ENCODE results near the gene HSD17B2. TPM values are rescaled to one million over a fixed set of nuclear protein-coding genes. Genes with fewer than 3 reads are reported as not detected.

HSD17B2 gene
- polyA plus RNA-seq, 3 donors: not detected

DNA sequence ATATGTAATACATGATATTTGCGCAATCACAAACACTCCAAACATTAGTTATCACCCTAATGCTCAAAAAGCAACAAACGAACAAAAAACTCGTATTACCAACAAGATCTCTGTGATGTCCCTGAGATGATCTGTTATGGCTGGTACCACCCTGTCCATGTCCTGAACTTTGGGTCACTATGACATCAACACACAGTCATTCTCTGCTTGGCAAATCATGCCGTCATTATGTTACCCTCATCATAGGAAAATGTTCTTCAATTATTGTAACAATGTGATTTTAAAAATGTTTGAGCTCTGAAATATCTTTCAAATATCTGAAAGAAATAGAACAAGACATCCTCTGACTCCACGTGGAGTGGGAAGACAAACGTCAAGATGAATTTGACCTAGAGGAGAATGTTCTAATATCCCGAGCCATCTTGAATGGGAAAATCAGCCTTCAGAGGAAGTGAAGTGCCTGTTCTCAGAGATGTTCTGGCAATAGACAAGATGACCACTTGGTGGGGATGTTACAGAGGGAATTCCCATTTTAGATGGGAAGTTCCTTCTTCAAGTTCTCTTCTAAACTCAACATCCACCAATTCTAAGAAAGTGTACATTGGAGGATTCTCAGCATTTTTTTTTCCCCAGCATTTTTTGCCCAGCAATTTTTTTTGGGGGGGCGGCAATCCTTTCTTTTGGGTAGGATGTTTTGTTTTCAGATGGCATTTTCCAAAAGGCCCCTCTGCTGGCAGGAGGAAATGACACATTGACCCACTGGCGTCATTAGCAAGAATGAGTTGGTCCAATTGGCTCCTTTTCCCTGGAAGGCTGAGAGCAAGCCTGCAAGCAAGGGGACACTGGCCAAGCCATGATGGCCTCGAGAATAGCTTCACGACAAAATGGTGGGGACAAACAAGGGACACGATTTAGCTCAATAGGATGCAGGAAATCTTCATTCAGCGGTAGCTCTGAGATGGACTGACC, 3.7 kb upstream of the HSD17B2 start:
- H3K4me3 Mint-ChIP-seq: no peak overlapping the region
- Histone ChIP-seq H3K4me3 (replicated peaks in 1 of 3; ENCODE audit: low read depth in 2 of 3, low read length in 3 of 3) (no peak overlapping the region), H4K20me1 (ENCODE audit: insufficient read depth, low read length) (no peaks in the 10 kb centered on the region), H3K79me2 (ENCODE audit: insufficient read depth, low read length) (no peaks in the 10 kb centered on the region), H3K9me3 (replicated peaks in 1 of 2; ENCODE audit: control insufficient read depth in 1 of 2, insufficient read depth in 1 of 2, low read length in 2 of 2) (no peaks in the 10 kb centered on the region), H3K27ac (ENCODE audit: low read depth in 1 of 2, low read length in 2 of 2) (no peak overlapping the region), H3K4me1 (ENCODE audit: control insufficient read depth in 1 of 2, insufficient read depth in 2 of 2, low read length in 2 of 2) (no peaks in the 10 kb centered on the region), H2AFZ (ENCODE audit: insufficient read depth, low read depth, low read length, poor library complexity, severe bottlenecking) (no peak overlapping the region), H3K9ac (ENCODE audit: insufficient read depth, low read length, poor library complexity, severe bottlenecking) (no peak overlapping the region), H3K36me3 (replicated peaks in 1 of 2; ENCODE audit: control insufficient read depth in 1 of 2, insufficient read depth in 2 of 2, low read length in 2 of 2) (no peaks in the 10 kb centered on the region), H3K27me3 (ENCODE audit: control insufficient read depth in 2 of 2, insufficient read depth in 2 of 2, low read length in 2 of 2) (no peaks in the 10 kb centered on the region), H3K4me2 (replicated peaks; ENCODE audit: extremely low read depth, low read length, poor library complexity, severe bottlenecking) (no peak overlapping the region)
- H3K27me3 Mint-ChIP-seq (ENCODE audit: low read depth in 3 of 3): peaks cover 0 to 10% (median 2%) of the 10 kb centered on the region in 3 donors
- peak; percentile 65 for TF ChIP-seq CTCF (IDR thresholded peaks at IDR 0.05)
- H3K4me1 Mint-ChIP-seq: no peaks in the 10 kb centered on the region
- 84% methylated on average over 6 of the region's 13 CpGs for WGBS (ENCODE audit: insufficient coverage)
- no peaks in the 10 kb centered on the region for H3K9me3 Mint-ChIP-seq
- no peak overlapping the region for H3K27ac Mint-ChIP-seq
- peak; percentile 23 to 63 (median 57) for DNase-seq
- H3K36me3 Mint-ChIP-seq: no peaks in the 10 kb centered on the region
- intact Hi-C loops (cut with micrococcal nuclease): loop anchor here (5.0 kb wide), 1 partner anchor 201 kb away; no protein-coding TSS in a partner anchor

DNA sequence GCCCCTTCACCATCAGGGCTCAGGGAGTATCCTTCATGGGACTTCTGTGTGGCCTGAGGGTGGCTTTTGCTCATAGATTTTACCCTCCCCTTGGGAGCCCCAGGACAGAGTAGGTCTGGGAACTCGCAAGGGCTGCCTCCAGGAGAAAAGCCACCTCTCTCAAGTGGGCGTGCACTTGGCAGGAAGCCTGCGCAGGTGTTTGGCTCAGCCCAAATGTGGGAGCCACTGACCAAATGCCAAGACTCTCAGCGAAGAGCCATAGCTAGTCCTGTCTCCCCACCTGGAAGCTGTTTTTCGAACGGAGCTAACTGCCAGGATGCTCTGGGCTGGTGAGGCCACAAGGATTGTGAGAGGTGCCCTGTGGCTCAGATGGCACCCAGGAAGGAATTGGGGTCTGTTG, 2.0 kb upstream of the HSD17B2 start:
- intact Hi-C loops (cut with micrococcal nuclease): loop anchor here (5.0 kb wide), 1 partner anchor 199 kb away; no protein-coding TSS in a partner anchor

More for the DNA sequence above, 2.0 kb upstream of the HSD17B2 start:
- no peaks in the 10 kb centered on the region for H3K27me3 ChIP-seq (ENCODE audit: control insufficient read depth in 2 of 2, insufficient read depth in 2 of 2, low read length in 2 of 2)
- H3K79me2 ChIP-seq (ENCODE audit: insufficient read depth, low read length): no peaks in the 10 kb centered on the region
- Mint-ChIP-seq H3K9me3 (no peaks in the 10 kb centered on the region), H3K27ac (no peak overlapping the region), H3K4me1 (no peaks in the 10 kb centered on the region), H3K27me3 (ENCODE audit: low read depth in 3 of 3) (peaks cover 0 to 12% (median 5%) of the 10 kb centered on the region in 3 donors), H3K4me3 (no peak overlapping the region), H3K36me3 (no peaks in the 10 kb centered on the region)
- H3K27ac ChIP-seq (ENCODE audit: low read depth in 1 of 2, low read length in 2 of 2): no peak overlapping the region
- no peak overlapping the region for H3K4me3 ChIP-seq (replicated peaks in 1 of 3; ENCODE audit: low read depth in 2 of 3, low read length in 3 of 3)
- no peak for TF ChIP-seq CTCF (IDR thresholded peaks at IDR 0.05)
- no peaks in the 10 kb centered on the region for H3K4me1 ChIP-seq (ENCODE audit: control insufficient read depth in 1 of 2, insufficient read depth in 2 of 2, low read length in 2 of 2)
- no peaks in the 10 kb centered on the region for H3K9me3 ChIP-seq (replicated peaks in 1 of 2; ENCODE audit: control insufficient read depth in 1 of 2, insufficient read depth in 1 of 2, low read length in 2 of 2)
- H2AFZ ChIP-seq (ENCODE audit: insufficient read depth, low read depth, low read length, poor library complexity, severe bottlenecking): no peak overlapping the region
- H3K4me2 ChIP-seq (replicated peaks; ENCODE audit: extremely low read depth, low read length, poor library complexity, severe bottlenecking): no peak overlapping the region
- no peak for DNase-seq
- WGBS (ENCODE audit: insufficient coverage): 90% methylated on average over 6 of the region's 6 CpGs
- no peak overlapping the region for H3K9ac ChIP-seq (ENCODE audit: insufficient read depth, low read length, poor library complexity, severe bottlenecking)
- no peaks in the 10 kb centered on the region for H4K20me1 ChIP-seq (ENCODE audit: insufficient read depth, low read length)
- H3K36me3 ChIP-seq (replicated peaks in 1 of 2; ENCODE audit: control insufficient read depth in 1 of 2, insufficient read depth in 2 of 2, low read length in 2 of 2): no peaks in the 10 kb centered on the region
